SJCRH30 (cell line): ENCODE results near the gene EDEM1. TPM values are rescaled to one million over a fixed set of nuclear protein-coding genes. Genes with fewer than 3 reads are reported as not detected.
"Not testable (repeated sequence)": the region's sequence is repeated elsewhere in the genome, so short reads cannot be mapped to it uniquely, and the experiment has no call there.

Source experiments
- DNase-seq, 2 experiments: peaks; one replicate each; pipeline ENCODE4 v3.0.0-alpha.2; 2015 to 2020
- H3K27ac ChIP-seq: fragments of 250-450 bp; sonication (Bioruptor Pico); 2 replicates; pipeline ENCODE4 v1.5.1; 2020; ENCODE audit warnings: mild to moderate bottlenecking, moderate library complexity
- H3K27me3 ChIP-seq: fragments of 250-450 bp; sonication (Bioruptor Pico); 2 replicates; pipeline ENCODE4 v1.5.1; 2020; ENCODE audit warnings: mild to moderate bottlenecking, moderate library complexity
- H3K36me3 ChIP-seq: fragments of 250-450 bp; sonication (Bioruptor Pico); 2 replicates; pipeline ENCODE4 v1.5.1; 2020; ENCODE audit warnings: mild to moderate bottlenecking, moderate library complexity
- H3K4me1 ChIP-seq: fragments of 250-450 bp; sonication (Bioruptor Pico); 2 replicates; pipeline ENCODE4 v1.5.1; 2020; ENCODE audit warnings: mild to moderate bottlenecking, moderate library complexity
- H3K4me3 ChIP-seq: fragments of 250-450 bp; sonication (Bioruptor Pico); 2 replicates; pipeline ENCODE4 v1.5.1; 2020; ENCODE audit warnings: mild to moderate bottlenecking, moderate library complexity
- H3K9me3 ChIP-seq: fragments of 250-450 bp; sonication (Bioruptor Pico); replicated peaks from 2 replicates; pipeline ENCODE4 v1.5.1; 2020; ENCODE audit warnings: mild to moderate bottlenecking, moderate library complexity
- total RNA-seq: library from RNA; depleted of rRNA; stranded (reverse); fragments of >200 nt; shearing (Covaris generic); gene quantifications from 2 replicates; pipeline ENCODE4 v1.2.3, GENCODE V29; 2014

The EDEM1 gene
- total RNA-seq, 1 experiment from 2014 or later: 22.2 TPM

GRCh38 chr3:5221701-5222100 is 34.2 kb downstream of the EDEM1 start:
- H3K36me3 ChIP-seq: peaks cover 2% of the 10 kb centered on the region; the same call in 1 of the 2 replicates
- no peak overlapping the region for H3K4me3 ChIP-seq
- no peaks in the 10 kb centered on the region for H3K4me1 ChIP-seq
- no peaks in the 10 kb centered on the region for H3K9me3 ChIP-seq
- no peak overlapping the region for H3K27ac ChIP-seq
- no peak for DNase-seq
- no peaks in the 10 kb centered on the region for H3K27me3 ChIP-seq

GRCh38 chr3:5222283-5223005 is 34.9 kb downstream of the EDEM1 start:
- H3K27ac ChIP-seq: no peak overlapping the region
- no peak overlapping the region for H3K4me3 ChIP-seq
- H3K36me3 ChIP-seq: no peaks in the 10 kb centered on the region
- no peaks in the 10 kb centered on the region for H3K9me3 ChIP-seq
- no peak for DNase-seq
- no peaks in the 10 kb centered on the region for H3K27me3 ChIP-seq
- no peaks in the 10 kb centered on the region for H3K4me1 ChIP-seq

GRCh38 chr3:5226783-5227182 is 39.3 kb downstream of the EDEM1 start:
- Histone ChIP-seq H3K27me3 (no peaks in the 10 kb centered on the region; the same call in 1 of the 2 replicates), H3K9me3 (no peaks in the 10 kb centered on the region), H3K27ac (no peak overlapping the region), H3K36me3 (no peaks in the 10 kb centered on the region), H3K4me1 (no peaks in the 10 kb centered on the region), H3K4me3 (no peak overlapping the region)
- DNase-seq: peak in 1 of 2 experiments; percentile 34

- Histone ChIP-seq H3K4me3 (no peak overlapping the region), H3K36me3 (no peaks in the 10 kb centered on the region), H3K27ac (no peak overlapping the region), H3K4me1 (no peaks in the 10 kb centered on the region), H3K27me3 (no peaks in the 10 kb centered on the region; the same call in 1 of the 2 replicates), H3K9me3 (no peaks in the 10 kb centered on the region)
- DNase-seq: no peak
These were observed 40.3 kb downstream of the EDEM1 start for GRCh38 chr3:5227812-5228211.

GRCh38 chr3:5229414-5229813 is 41.9 kb downstream of the EDEM1 start:
- Histone ChIP-seq H3K27me3 (no peaks in the 10 kb centered on the region; the same call in 1 of the 2 replicates), H3K4me3 (no peak overlapping the region), H3K9me3 (no peaks in the 10 kb centered on the region), H3K4me1 (no peaks in the 10 kb centered on the region), H3K36me3 (no peaks in the 10 kb centered on the region), H3K27ac (no peak overlapping the region)
- DNase-seq: no peak

GRCh38 chr3:5231074-5231473 is 43.6 kb downstream of the EDEM1 start:
- H3K4me1 ChIP-seq: no peaks in the 10 kb centered on the region
- no peaks in the 10 kb centered on the region for H3K36me3 ChIP-seq

GRCh38 chr3:5231487-5231886 is 44.0 kb downstream of the EDEM1 start:
- Histone ChIP-seq H3K27me3 (no peaks in the 10 kb centered on the region; the same call in 1 of the 2 replicates), H3K4me1 (no peaks in the 10 kb centered on the region), H3K4me3 (no peak overlapping the region), H3K36me3 (no peaks in the 10 kb centered on the region), H3K9me3 (no peaks in the 10 kb centered on the region), H3K27ac (no peak overlapping the region)
- no peak for DNase-seq

More at GRCh38 chr3:5231074-5231473, 43.6 kb downstream of the EDEM1 start:
- Histone ChIP-seq H3K27me3 (no peaks in the 10 kb centered on the region; the same call in 1 of the 2 replicates), H3K4me3 (no peak overlapping the region), H3K9me3 (no peaks in the 10 kb centered on the region), H3K27ac (no peak overlapping the region)
- DNase-seq: no peak

- no peak overlapping the region for H3K4me3 ChIP-seq
- no peaks in the 10 kb centered on the region for H3K36me3 ChIP-seq
- H3K9me3 ChIP-seq: no peaks in the 10 kb centered on the region
- no peaks in the 10 kb centered on the region for H3K4me1 ChIP-seq
- H3K27me3 ChIP-seq: no peaks in the 10 kb centered on the region; the same call in 1 of the 2 replicates
- no peak overlapping the region for H3K27ac ChIP-seq
- no peak for DNase-seq
These were observed 45.1 kb downstream of the EDEM1 start for GRCh38 chr3:5232570-5232969.

GRCh38 chr3:5233026-5233425 is 45.5 kb downstream of the EDEM1 start:
- Histone ChIP-seq H3K9me3 (no peaks in the 10 kb centered on the region), H3K4me1 (no peaks in the 10 kb centered on the region), H3K27ac (no peak overlapping the region), H3K4me3 (no peak overlapping the region), H3K27me3 (no peaks in the 10 kb centered on the region; the same call in 1 of the 2 replicates), H3K36me3 (no peaks in the 10 kb centered on the region)
- DNase-seq: no peak

GRCh38 chr3:5235655-5236054 is 48.1 kb downstream of the EDEM1 start:
- Histone ChIP-seq H3K4me1 (no peaks in the 10 kb centered on the region), H3K9me3 (no peaks in the 10 kb centered on the region), H3K27ac (no peak overlapping the region), H3K36me3 (no peaks in the 10 kb centered on the region), H3K27me3 (no peaks in the 10 kb centered on the region; the same call in 1 of the 2 replicates), H3K4me3 (no peak overlapping the region)
- DNase-seq: no peak

GRCh38 chr3:5238545-5238944 is 51.0 kb downstream of the EDEM1 start:
- Histone ChIP-seq H3K4me3 (no peak overlapping the region), H3K27me3 (no peaks in the 10 kb centered on the region), H3K4me1 (no peaks in the 10 kb centered on the region), H3K9me3 (no peaks in the 10 kb centered on the region), H3K27ac (no peak overlapping the region), H3K36me3 (no peaks in the 10 kb centered on the region)
- peak in 1 of 2 experiments; percentile 26 for DNase-seq

GRCh38 chr3:5239602-5240001 is 52.1 kb downstream of the EDEM1 start:
- no peaks in the 10 kb centered on the region for H3K4me1 ChIP-seq
- H3K27ac ChIP-seq: no peak overlapping the region
- no peak for DNase-seq
- no peaks in the 10 kb centered on the region for H3K36me3 ChIP-seq
- no peaks in the 10 kb centered on the region for H3K27me3 ChIP-seq
- H3K4me3 ChIP-seq: no peak overlapping the region
- H3K9me3 ChIP-seq: no peaks in the 10 kb centered on the region

- Histone ChIP-seq H3K4me1 (no peaks in the 10 kb centered on the region), H3K36me3 (no peaks in the 10 kb centered on the region), H3K4me3 (no peak overlapping the region), H3K27me3 (no peaks in the 10 kb centered on the region), H3K9me3 (no peaks in the 10 kb centered on the region), H3K27ac (no peak overlapping the region)
- DNase-seq: no peak
These were observed 53.2 kb downstream of the EDEM1 start for GRCh38 chr3:5240740-5241139.

- not testable (repeated sequence) for DNase-seq, H3K9me3 ChIP-seq, H3K4me3 ChIP-seq, H3K36me3 ChIP-seq, H3K4me1 ChIP-seq, H3K27me3 ChIP-seq, H3K27ac ChIP-seq
These were observed 55.3 kb downstream of the EDEM1 start for GRCh38 chr3:5242785-5243184.

GRCh38 chr3:5245927-5246326 is 58.4 kb downstream of the EDEM1 start:
- H3K27ac ChIP-seq: no peak overlapping the region
- H3K9me3 ChIP-seq: no peaks in the 10 kb centered on the region
- H3K27me3 ChIP-seq: no peaks in the 10 kb centered on the region
- no peaks in the 10 kb centered on the region for H3K36me3 ChIP-seq
- H3K4me1 ChIP-seq: no peaks in the 10 kb centered on the region
- DNase-seq: no peak
- H3K4me3 ChIP-seq: no peak overlapping the region

- DNase-seq: no peak
- Histone ChIP-seq H3K27ac (no peak overlapping the region), H3K4me1 (no peaks in the 10 kb centered on the region), H3K36me3 (no peaks in the 10 kb centered on the region), H3K9me3 (no peaks in the 10 kb centered on the region), H3K4me3 (no peak overlapping the region), H3K27me3 (no peaks in the 10 kb centered on the region)
These were observed 61.3 kb downstream of the EDEM1 start for GRCh38 chr3:5248822-5249221.
